ENCODE measurements around the gene GABPB2. TPM values are rescaled to one million over a fixed set of nuclear protein-coding genes. Genes with fewer than 3 reads are reported as not detected.

GABPB2 gene
- polyA plus RNA-seq, 1 of the 3 experiments (the other 2 are of a cell fraction), result 2.4 TPM

DNA sequence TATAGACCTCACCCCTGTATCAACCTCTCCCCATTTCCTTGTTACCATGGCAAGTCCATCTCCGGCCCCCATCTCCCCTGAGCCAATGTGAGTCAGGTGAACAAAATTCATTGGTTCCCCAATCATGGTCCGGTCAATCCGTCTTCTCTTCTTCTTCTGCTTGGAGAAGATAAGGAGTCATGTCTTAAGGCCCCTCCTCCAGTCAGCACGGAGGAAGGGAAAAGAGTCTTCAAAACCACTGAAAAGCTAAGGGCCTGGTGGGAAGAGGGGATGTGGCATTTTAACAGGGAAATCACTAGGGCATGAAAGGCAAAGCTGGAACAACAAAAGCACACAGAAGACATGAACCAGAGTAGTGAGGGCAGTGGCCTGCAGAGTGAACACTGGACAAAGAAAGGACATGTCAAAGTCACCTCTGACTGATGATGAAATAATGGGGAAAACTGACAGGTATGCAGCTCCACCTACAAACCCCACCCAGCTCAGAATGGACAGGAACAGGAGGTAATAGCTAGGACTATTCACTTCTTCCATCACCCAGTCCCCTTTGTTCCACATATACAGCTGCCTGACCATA is 15.5 kb upstream of the GABPB2 start (continued):
- no peak for TF ChIP-seq RXRA (IDR thresholded peaks at IDR 0.05; ENCODE audit: borderline replicate concordance, low read depth)
- no peak for TF ChIP-seq RFX5 (IDR thresholded peaks at IDR 0.05; ENCODE audit: low read length)
- no peak for TF ChIP-seq RCOR1 (IDR thresholded peaks at IDR 0.05; ENCODE audit: low read length)
- TF ChIP-seq PBX3 (IDR thresholded peaks at IDR 0.05), result no peak

GRCh38 chr1:151055581-151055980 is 15.0 kb upstream of the GABPB2 start:
- no peak overlapping the region for H2AFZ ChIP-seq (ENCODE audit: low read depth)
- H4K20me1 ChIP-seq (ENCODE audit: insufficient read depth), result peaks cover 36% of the 10 kb centered on the region
- POLR2A ChIA-PET, result no interaction called here
- H3K4me1 ChIP-seq (ENCODE audit: control insufficient read depth in 1 of 2, insufficient read depth in 2 of 2, low read depth in 1 of 2, low read length in 1 of 2), result peaks cover 7 to 21% of the 10 kb centered on the region in 2 experiments; a peak in 3 of 4 replicates
- peaks cover 57% of the 10 kb centered on the region for H3K79me2 ChIP-seq (ENCODE audit: insufficient read depth)
- no peak overlapping the region for H3K27ac ChIP-seq (ENCODE audit: low read depth in 2 of 2, low read length in 1 of 2)
- no peak overlapping the region for H3K9ac ChIP-seq
- H3K4me2 ChIP-seq, result no peak overlapping the region
- DNase-seq, result no peak
- no peaks in the 10 kb centered on the region for H3K27me3 ChIP-seq (ENCODE audit: insufficient read depth)
- TF ChIP-seq EZH2phosphoT487 (IDR thresholded peaks at IDR 0.05; ENCODE audit: borderline replicate concordance, low read depth), result no peak
- no peak for TF ChIP-seq TEAD4 (IDR thresholded peaks at IDR 0.05; ENCODE audit: borderline replicate concordance, insufficient read depth)
- no peak for TF ChIP-seq TAF1 (IDR thresholded peaks at IDR 0.05; ENCODE audit: borderline replicate concordance, low read depth, low read length)
- no peak for TF ChIP-seq RXRA (IDR thresholded peaks at IDR 0.05; ENCODE audit: borderline replicate concordance, low read depth)
- peaks cover 31% of the 10 kb centered on the region for H3F3A ChIP-seq (replicated peaks; ENCODE audit: insufficient read depth)
- H3K36me3 ChIP-seq (replicated peaks in 1 of 2; ENCODE audit: control insufficient read depth in 1 of 2, insufficient read depth in 2 of 2, low read length in 1 of 2), result peaks cover 56 to 61% of the 10 kb centered on the region in 2 experiments
- no peak overlapping the region for H3K4me3 ChIP-seq (ENCODE audit: low read depth in 2 of 2, low read length in 1 of 2)
- no peaks in the 10 kb centered on the region for H3K9me3 ChIP-seq
- no peaks in the 10 kb centered on the region for H3K9me2 ChIP-seq
- CTCF ChIA-PET, result interaction anchor here (1.0 kb wide), 1 partner anchor 31 kb away, joined by 6 read pairs; no protein-coding TSS in a partner anchor
- WGBS (ENCODE audit: low lambda C conversion rate), result 100% methylated on average over 1 of the region's 2 CpGs

GRCh38 chr1:151056149-151056548 is 14.4 kb upstream of the GABPB2 start:
- Histone ChIP-seq H3K9ac (no peak overlapping the region), H3K9me2 (no peaks in the 10 kb centered on the region), H3K27ac (ENCODE audit: low read depth in 2 of 2, low read length in 1 of 2) (no peak overlapping the region), H3K36me3 (replicated peaks in 1 of 2; ENCODE audit: control insufficient read depth in 1 of 2, insufficient read depth in 2 of 2, low read length in 1 of 2) (peaks cover 51 to 55% of the 10 kb centered on the region in 2 experiments), H3K27me3 (ENCODE audit: insufficient read depth) (no peaks in the 10 kb centered on the region), H2AFZ (ENCODE audit: low read depth) (no peak overlapping the region), H3K4me2 (peak overlapping the region; percentile 91), H3K4me3 (ENCODE audit: low read depth in 2 of 2, low read length in 1 of 2) (no peak overlapping the region), H3K79me2 (ENCODE audit: insufficient read depth) (peaks cover 63% of the 10 kb centered on the region), H4K20me1 (ENCODE audit: insufficient read depth) (peaks cover 36% of the 10 kb centered on the region), H3F3A (replicated peaks; ENCODE audit: insufficient read depth) (peaks cover 29% of the 10 kb centered on the region), H3K9me3 (no peaks in the 10 kb centered on the region), H3K4me1 (ENCODE audit: control insufficient read depth in 1 of 2, insufficient read depth in 2 of 2, low read depth in 1 of 2, low read length in 1 of 2) (peaks cover 7 to 23% of the 10 kb centered on the region in 2 experiments; a peak in 3 of 4 replicates)
- ChIA-PET POLR2A (no interaction called here), CTCF (interaction anchor here (7.4 kb wide), 1 partner anchor 8 kb away, joined by 67 read pairs; the partner anchor contains the start of gene C1orf56)
- DNase-seq, result no peak
- 88% methylated on average over 2 of the region's 2 CpGs for WGBS (ENCODE audit: low lambda C conversion rate)
- TF ChIP-seq FOSL2 (IDR thresholded peaks at IDR 0.05; ENCODE audit: borderline replicate concordance, low read depth) (no peak), ELF1 (IDR thresholded peaks at IDR 0.05) (no peak), RAD21 (IDR thresholded peaks at IDR 0.05; ENCODE audit: low read length) (no peak), USF1 (IDR thresholded peaks at IDR 0.05; ENCODE audit: borderline replicate concordance, low read depth) (no peak), TEAD4 (IDR thresholded peaks at IDR 0.05; ENCODE audit: borderline replicate concordance, insufficient read depth) (no peak), FOXJ3 (CRISPR knock-in tag; IDR thresholded peaks at IDR 0.05) (no peak), GATA2 (CRISPR knock-in tag; IDR thresholded peaks at IDR 0.05) (no peak), CHD2 (IDR thresholded peaks at IDR 0.05; ENCODE audit: low read length, partially characterized antibody) (no peak), RXRA (IDR thresholded peaks at IDR 0.05; ENCODE audit: borderline replicate concordance, low read depth) (no peak), PBX3 (IDR thresholded peaks at IDR 0.05) (no peak), GABPA (IDR thresholded peaks at IDR 0.05; ENCODE audit: low read depth) (no peak), TCF12 (IDR thresholded peaks at IDR 0.05) (no peak), TAF1 (IDR thresholded peaks at IDR 0.05; ENCODE audit: borderline replicate concordance, low read depth, low read length) (no peak), POLR2AphosphoS5 (IDR thresholded peaks at IDR 0.05; ENCODE audit: low read depth, low read length) (no peak), REST (IDR thresholded peaks at IDR 0.05; ENCODE audit: low read depth, low read length) (no peak)

All from SK-N-SH (cell line).